ENCODE measurements around the gene SEMA4F. TPM values are rescaled to one million over a fixed set of nuclear protein-coding genes. Genes with fewer than 3 reads are reported as not detected.
"Not testable (repeated sequence)": the region's sequence is repeated elsewhere in the genome, so short reads cannot be mapped to it uniquely, and the experiment has no call there.

Gene SEMA4F
- total RNA-seq, 1 experiment from 2014 or later, result 7.6 TPM

DNA sequence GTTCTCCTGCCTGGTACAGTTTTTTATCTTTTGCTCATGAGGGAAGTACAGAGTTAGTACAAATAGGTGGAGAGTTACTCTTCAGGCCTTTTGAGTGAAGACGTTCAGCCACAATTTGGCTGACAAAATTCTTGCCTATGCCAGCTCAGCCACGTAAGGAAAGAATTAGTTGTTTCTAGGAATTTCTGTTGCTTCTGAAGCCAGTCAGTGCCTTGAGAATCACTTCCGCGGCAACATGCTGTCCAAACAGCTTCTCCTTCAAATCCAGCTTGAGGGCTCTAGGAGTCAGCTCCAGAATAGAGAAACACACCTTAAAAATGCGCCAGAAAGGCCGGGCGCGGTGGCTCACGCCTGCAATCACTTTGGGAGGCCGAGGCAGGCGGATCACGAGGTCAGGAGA is 33.4 kb upstream of the SEMA4F start:
- no peak overlapping the region for H3K27ac Mint-ChIP-seq (ENCODE audit: unreplicated experiment)
- Histone ChIP-seq H3K9me3 (no peaks in the 10 kb centered on the region), H3K36me3 (ENCODE audit: control insufficient read depth, insufficient read depth, low read length) (no peaks in the 10 kb centered on the region), H3K4me3 (ENCODE audit: low read depth, low read length) (no peak overlapping the region), H3K27me3 (replicated peaks; ENCODE audit: control insufficient read depth, insufficient read depth, low read length) (no peaks in the 10 kb centered on the region; the same call in 1 of the 2 replicates), H3K4me1 (no peaks in the 10 kb centered on the region)
- no peak for TF ChIP-seq CTCF (IDR thresholded peaks at IDR 0.05; ENCODE audit: insufficient read depth in 1 of 2, low read depth in 1 of 2, low read length in 1 of 2, severe bottlenecking in 1 of 2, unreplicated experiment in 1 of 2)
- H3K36me3 Mint-ChIP-seq (ENCODE audit: insufficient read depth, unreplicated experiment), result no peaks in the 10 kb centered on the region
- ChIA-PET POLR2A (no interaction called here), CTCF (no interaction called here)
- BruUV-seq (replicated peaks), result no TSS peak
- no peaks in the 10 kb centered on the region for H3K9me3 Mint-ChIP-seq (ENCODE audit: unreplicated experiment)
- H3K4me1 Mint-ChIP-seq (ENCODE audit: low read depth, unreplicated experiment), result no peaks in the 10 kb centered on the region
- H3K27me3 Mint-ChIP-seq (ENCODE audit: insufficient read depth, unreplicated experiment), result no peaks in the 10 kb centered on the region
- no peak overlapping the region for H3K4me3 Mint-ChIP-seq (ENCODE audit: unreplicated experiment)
- no peak for DNase-seq
- intact Hi-C loops (cut with micrococcal nuclease; ENCODE audit: unreplicated experiment), result no loop called here

GRCh38 chr2:74625658-74626425 is 28.2 kb upstream of the SEMA4F start:
- H3K9me3 Mint-ChIP-seq (ENCODE audit: unreplicated experiment), result no peaks in the 10 kb centered on the region
- BruUV-seq (replicated peaks), result no TSS peak
- H3K27me3 Mint-ChIP-seq (ENCODE audit: insufficient read depth, unreplicated experiment), result no peaks in the 10 kb centered on the region
- H3K4me3 Mint-ChIP-seq (ENCODE audit: unreplicated experiment), result no peak overlapping the region
- Histone ChIP-seq H3K27me3 (replicated peaks; ENCODE audit: control insufficient read depth, insufficient read depth, low read length) (no peaks in the 10 kb centered on the region), H3K4me1 (no peaks in the 10 kb centered on the region), H3K4me3 (ENCODE audit: low read depth, low read length) (no peak overlapping the region), H3K36me3 (ENCODE audit: control insufficient read depth, insufficient read depth, low read length) (no peaks in the 10 kb centered on the region), H3K9me3 (no peaks in the 10 kb centered on the region)
- peak in 1 of 2 experiments; percentile 8 for DNase-seq
- H3K27ac Mint-ChIP-seq (ENCODE audit: unreplicated experiment), result no peak overlapping the region
- CTCF ChIA-PET, result no interaction called here
- no peaks in the 10 kb centered on the region for H3K4me1 Mint-ChIP-seq (ENCODE audit: low read depth, unreplicated experiment)
- intact Hi-C loops (cut with micrococcal nuclease; ENCODE audit: unreplicated experiment), result no loop called here
- no peak for TF ChIP-seq CTCF (IDR thresholded peaks at IDR 0.05; ENCODE audit: insufficient read depth in 1 of 2, low read depth in 1 of 2, low read length in 1 of 2, severe bottlenecking in 1 of 2, unreplicated experiment in 1 of 2)
- POLR2A ChIA-PET, result interaction anchor here (0.6 kb wide), 2 partner anchors 58 to 248 kb away, joined by 4 to 6 read pairs; no protein-coding TSS in a partner anchor
- H3K36me3 Mint-ChIP-seq (ENCODE audit: insufficient read depth, unreplicated experiment), result no peaks in the 10 kb centered on the region

DNA sequence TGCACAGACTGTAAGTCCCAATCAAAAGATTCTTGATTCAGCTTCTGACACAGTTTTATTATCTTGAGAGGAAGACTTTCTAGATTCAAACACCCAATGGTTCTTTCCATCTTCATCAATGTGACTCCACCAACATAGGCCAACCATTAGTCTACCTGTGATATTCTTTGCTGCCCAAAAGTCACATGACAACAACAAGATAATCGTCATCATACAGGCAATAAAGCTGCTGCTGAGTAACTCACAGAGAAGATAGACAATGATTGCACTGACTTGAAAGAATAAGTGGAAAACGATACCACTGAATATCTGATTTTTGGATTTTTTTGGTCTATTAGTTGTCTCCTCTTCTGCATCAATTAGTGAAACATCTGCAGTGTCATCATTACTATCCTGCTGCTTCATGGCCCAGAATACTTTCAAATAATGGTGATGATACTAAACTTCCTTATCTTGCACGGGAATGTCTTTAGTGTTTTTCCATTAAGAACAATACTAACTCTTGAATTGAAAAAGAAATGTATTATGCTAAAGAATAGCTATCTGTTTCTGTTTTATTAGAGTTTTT is 25.4 kb upstream of the SEMA4F start:
- H3K27ac Mint-ChIP-seq (ENCODE audit: unreplicated experiment), result no peak overlapping the region
- H3K4me1 Mint-ChIP-seq (ENCODE audit: low read depth, unreplicated experiment), result no peaks in the 10 kb centered on the region
- Histone ChIP-seq H3K4me3 (ENCODE audit: low read depth, low read length) (no peak overlapping the region), H3K36me3 (ENCODE audit: control insufficient read depth, insufficient read depth, low read length) (no peaks in the 10 kb centered on the region), H3K27me3 (replicated peaks; ENCODE audit: control insufficient read depth, insufficient read depth, low read length) (no peaks in the 10 kb centered on the region), H3K9me3 (no peaks in the 10 kb centered on the region), H3K4me1 (no peaks in the 10 kb centered on the region)
- no TSS peak for BruUV-seq (replicated peaks)
- no peaks in the 10 kb centered on the region for H3K36me3 Mint-ChIP-seq (ENCODE audit: insufficient read depth, unreplicated experiment)
- no peak overlapping the region for H3K4me3 Mint-ChIP-seq (ENCODE audit: unreplicated experiment)
- DNase-seq, result no peak
- no peaks in the 10 kb centered on the region for H3K9me3 Mint-ChIP-seq (ENCODE audit: unreplicated experiment)
- intact Hi-C loops (cut with micrococcal nuclease; ENCODE audit: unreplicated experiment), result no loop called here
- ChIA-PET POLR2A (no interaction called here), CTCF (no interaction called here)
- no peak for TF ChIP-seq CTCF (IDR thresholded peaks at IDR 0.05; ENCODE audit: insufficient read depth in 1 of 2, low read depth in 1 of 2, low read length in 1 of 2, severe bottlenecking in 1 of 2, unreplicated experiment in 1 of 2)
- H3K27me3 Mint-ChIP-seq (ENCODE audit: insufficient read depth, unreplicated experiment), result no peaks in the 10 kb centered on the region

GRCh38 chr2:74630454-74630853 is 23.6 kb upstream of the SEMA4F start:
- BruUV-seq (replicated peaks); H3K27me3 Mint-ChIP-seq (ENCODE audit: insufficient read depth, unreplicated experiment); POLR2A ChIA-PET; H3K27ac Mint-ChIP-seq (ENCODE audit: unreplicated experiment); H3K9me3 Mint-ChIP-seq (ENCODE audit: unreplicated experiment); H3K4me1 ChIP-seq; H3K9me3 ChIP-seq; DNase-seq; H3K4me3 Mint-ChIP-seq (ENCODE audit: unreplicated experiment); intact Hi-C loops (cut with micrococcal nuclease; ENCODE audit: unreplicated experiment); H3K27me3 ChIP-seq (replicated peaks; ENCODE audit: control insufficient read depth, insufficient read depth, low read length); CTCF ChIA-PET; H3K4me3 ChIP-seq (ENCODE audit: low read depth, low read length); H3K4me1 Mint-ChIP-seq (ENCODE audit: low read depth, unreplicated experiment); H3K36me3 Mint-ChIP-seq (ENCODE audit: insufficient read depth, unreplicated experiment); H3K36me3 ChIP-seq (ENCODE audit: control insufficient read depth, insufficient read depth, low read length): not testable (repeated sequence)
